ENCODE results near the gene DOCK2.

The DOCK2 gene

DNA sequence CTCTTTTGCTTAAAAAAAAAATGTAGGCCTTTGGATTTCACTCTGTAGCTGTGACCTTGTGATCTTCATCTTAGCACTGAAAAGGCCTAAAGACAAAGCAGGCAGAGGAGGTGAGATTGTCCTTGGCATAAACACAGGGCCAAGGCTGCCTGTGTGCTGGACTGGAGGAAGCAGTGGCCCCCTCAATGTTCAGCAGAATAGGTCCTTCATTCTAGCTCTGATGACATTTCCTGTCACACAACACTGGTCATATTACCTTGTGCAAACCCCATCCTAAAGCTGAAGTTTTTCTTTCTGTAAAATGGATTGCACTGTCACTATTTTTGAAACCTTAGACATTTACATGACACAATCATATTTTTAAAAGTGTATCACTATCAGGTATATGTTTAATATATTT lies 195.8 kb downstream of the DOCK2 start:
- peak; percentile 23 for DNase-seq

DNA sequence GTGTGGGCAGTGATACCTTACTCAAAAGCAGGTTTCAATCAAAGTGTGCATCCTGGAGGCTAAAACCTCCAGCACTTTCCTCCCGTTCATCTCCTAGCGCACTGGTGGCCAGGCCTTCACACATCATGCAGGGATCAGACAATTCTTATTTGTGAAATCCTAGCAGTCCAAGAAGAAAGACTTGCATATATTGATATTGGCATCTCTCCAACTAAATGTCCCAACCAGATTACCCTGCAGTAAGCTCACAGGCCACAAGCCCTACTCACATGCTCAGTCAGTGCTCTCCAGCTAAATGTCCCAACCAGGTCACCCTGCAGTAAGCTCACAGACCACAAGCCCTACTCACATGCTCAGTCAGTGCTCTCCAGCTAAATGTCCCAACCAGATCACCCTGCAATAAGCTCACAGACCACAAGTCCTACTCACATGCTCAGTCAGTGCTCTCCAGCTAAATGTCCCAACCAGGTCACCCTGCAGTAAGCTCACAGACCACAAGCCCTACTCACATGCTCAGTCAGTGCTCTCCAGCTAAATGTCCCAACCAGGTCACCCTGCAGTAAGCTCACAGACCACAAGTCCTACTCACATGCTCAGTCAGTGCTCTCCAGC lies 196.7 kb downstream of the DOCK2 start:
- peak; percentile 43 for DNase-seq

DNA sequence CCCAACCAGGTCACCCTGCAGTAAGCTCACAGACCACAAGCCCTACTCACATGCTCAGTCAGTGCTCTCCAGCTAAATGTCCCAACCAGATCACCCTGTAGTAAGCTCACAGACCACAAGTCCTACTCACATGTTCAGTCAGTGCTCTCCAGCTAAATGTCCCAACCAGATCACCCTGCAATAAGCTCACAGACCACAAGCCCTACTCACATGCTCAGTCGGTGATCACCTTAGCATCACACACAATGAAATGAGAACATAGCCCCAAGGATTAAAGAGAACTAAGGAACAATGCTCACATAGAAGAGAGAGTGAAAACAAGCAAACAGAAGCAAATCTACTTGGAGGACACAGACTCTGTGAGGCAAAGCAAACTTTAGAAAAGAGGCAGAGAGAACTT lies 197.5 kb downstream of the DOCK2 start:
- peak; percentile 28 for DNase-seq

DNA sequence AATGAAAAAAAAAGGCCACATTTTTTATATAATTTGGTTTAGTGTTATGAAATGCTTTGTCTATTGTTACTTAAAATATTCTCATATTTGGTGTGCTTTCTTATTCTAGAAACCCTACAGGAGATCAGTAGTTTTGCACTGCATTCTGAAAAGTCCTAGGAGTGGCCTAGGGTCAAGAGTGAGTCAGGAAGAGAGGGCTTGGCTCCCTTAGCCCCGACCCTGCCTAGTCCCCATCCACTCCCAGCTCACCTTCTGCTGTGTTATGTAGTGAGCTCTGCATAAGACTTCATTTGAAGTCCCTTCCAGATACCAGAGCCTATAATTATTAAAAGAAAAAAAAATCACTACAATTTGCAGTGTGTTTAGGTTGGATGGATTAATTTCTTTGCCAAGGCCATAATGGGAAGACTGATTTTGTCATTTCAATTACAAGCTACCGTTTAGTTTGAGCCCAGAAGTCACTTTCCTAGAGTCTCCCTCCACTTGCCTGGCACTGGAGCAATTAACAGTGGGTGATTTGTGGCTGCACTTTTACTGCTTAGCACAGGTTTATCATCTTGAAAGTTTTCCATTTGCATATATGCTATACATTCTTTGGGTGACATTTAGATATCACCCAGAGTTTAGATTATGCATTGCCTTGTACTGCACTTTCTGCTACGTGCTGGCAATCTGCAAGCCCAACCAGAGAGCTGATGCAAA lies 199.9 kb downstream of the DOCK2 start:
- DNase-seq: no peak

DNA sequence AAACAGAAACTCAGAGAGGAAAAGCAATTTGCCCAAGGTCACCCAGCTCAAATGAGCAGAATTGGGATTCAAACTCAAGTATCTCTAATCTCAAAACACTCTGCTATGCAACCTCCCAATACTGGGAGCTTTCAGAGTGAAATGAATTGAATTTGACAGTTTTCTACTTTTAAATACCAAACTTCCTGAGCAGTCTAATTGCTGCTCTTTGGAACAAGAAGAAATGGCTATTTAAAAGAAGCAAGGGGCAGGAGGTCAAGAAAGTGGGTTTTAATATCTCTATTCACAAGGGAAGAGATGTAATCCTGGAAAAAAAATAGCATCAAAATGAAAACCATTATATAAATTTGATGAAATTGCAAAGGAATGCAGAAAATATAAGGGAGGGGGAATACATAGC lies 200.6 kb downstream of the DOCK2 start:
- no peak for DNase-seq

DNA sequence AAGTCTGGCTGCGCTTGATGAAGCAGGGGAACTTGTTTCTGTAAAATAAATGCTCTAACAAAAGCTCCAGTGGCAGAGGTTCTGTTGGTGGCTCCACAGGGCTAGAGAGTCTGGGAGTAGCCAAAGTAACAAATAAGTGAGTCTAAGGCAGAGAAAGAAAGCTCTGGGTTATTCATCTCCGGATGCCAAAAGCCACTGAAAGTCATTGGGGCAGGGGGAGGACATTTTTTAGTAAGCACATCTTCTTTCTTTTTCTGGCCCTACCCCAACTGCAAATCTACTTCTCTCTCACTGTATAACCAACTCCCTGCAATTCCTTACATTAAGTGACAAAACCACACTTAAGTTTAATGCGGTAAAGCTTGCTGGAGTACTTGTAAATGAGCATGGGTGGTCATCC lies 201.6 kb downstream of the DOCK2 start:
- no peak for DNase-seq

DNA sequence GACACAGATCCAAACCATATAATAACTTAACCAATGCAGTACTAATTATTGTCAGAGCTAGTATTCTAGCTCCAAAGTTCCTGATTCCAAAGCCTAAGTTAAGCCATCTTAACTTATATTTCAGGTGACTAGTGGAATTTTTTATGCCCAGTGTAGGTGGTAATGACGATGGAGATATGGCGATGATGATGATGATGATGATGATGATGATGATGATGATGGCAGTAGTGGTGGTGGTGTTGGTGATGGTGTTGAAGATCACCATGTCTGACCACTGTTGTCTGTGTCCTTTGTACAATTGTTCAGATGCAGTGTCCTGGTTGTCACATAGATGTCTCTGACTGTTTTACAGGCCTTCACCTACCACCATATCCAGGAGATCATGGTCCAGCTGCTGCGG lies 203.3 kb downstream of the DOCK2 start:
- DNase-seq: no peak

DNA sequence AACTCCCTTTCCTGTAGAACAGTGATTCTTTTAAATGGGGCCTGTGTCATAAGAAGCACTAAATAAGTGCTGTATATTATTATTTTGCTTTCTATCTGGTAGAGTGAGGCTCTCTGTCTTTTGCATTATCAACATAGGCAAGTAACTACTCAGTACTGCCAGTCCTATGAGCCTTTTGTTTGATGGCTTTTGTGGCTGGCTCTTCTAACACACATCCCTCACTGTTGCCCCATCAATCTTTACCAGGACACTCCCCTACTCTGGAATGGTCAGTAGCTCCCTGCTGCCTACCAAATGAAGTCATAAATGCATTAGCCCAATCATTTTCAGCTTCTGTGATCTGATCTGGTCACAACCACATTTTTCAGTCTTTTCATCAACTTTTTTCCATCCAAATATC lies 205.6 kb downstream of the DOCK2 start:
- no peak for DNase-seq

DNA sequence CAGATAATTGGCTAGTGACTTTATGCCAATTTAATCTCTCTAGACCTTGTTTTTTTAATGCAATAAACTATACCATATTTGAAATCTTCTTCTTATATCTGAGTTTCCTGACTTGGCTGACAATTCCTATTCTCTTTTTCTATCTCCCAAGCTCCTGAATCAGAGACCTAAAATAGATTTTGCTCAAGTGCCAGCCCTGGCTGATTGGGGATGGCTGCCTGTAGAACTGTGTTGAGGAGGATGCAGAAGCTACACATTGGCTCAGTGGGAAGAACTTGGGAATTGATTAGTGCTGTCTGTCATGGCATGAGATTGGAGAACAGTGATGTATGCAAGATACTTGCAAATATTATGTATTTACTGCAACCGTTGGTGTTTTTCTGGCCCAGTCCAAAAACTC lies 210.4 kb downstream of the DOCK2 start:
- DNase-seq: no peak

DNA sequence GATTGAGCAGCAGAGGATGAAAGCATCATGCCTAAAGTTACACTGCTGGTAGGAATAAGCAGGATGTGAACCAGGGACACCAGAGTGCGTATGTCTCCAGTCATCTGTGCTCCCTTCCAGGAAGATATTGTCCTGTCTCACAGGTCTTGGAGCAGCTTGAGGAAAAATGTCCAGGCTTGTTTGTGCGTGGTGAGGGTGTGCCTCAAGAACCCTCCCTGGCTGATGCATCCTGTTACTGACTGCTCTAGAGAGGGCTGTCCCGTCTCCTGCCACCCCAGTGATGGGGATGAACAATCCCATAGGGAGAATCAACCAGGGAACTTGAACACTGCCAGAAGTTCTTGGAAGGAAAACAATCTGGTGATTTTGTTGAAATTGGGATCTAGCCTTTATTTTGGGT lies 211.2 kb downstream of the DOCK2 start:
- no peak for DNase-seq

DNA sequence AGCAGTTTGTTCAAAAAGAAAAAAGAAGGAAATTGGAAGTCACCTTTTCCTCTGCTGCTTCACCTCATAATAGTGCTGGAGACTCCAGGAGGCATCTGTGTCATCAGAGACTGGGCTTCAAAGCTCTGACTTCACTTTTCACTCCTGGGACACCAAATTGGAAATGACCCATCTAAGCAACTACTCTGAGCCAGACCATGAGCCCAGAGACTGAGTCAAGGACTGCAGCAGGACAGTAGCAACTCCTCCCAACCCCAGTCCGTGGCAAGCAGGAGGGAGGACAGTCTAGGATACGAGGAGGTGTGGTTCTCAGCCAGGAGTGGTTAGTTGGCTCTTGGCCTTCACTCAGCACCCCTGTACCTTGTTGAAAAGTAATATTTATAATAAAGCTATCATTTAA lies 211.7 kb downstream of the DOCK2 start:
- no peak for DNase-seq

DNA sequence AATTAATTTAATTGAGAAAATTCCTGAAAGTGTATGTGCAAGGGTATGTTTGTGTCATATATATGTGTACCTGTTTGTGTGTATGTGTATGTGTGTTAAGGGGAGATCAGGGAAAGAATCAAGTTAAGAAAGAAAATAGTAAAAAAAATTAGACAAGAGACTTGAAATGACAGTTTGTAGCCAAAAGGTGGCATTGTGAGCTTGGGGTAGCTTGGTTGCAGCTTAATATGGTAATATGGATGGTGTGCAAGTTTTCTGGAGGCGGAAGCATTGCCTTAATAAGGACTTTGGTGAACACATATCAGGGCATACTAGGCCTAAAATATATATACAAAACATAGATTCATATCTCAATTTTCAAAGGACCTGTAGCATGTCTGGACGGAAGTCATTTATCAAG lies 213.3 kb downstream of the DOCK2 start:
- DNase-seq: peak; percentile 20

DNA sequence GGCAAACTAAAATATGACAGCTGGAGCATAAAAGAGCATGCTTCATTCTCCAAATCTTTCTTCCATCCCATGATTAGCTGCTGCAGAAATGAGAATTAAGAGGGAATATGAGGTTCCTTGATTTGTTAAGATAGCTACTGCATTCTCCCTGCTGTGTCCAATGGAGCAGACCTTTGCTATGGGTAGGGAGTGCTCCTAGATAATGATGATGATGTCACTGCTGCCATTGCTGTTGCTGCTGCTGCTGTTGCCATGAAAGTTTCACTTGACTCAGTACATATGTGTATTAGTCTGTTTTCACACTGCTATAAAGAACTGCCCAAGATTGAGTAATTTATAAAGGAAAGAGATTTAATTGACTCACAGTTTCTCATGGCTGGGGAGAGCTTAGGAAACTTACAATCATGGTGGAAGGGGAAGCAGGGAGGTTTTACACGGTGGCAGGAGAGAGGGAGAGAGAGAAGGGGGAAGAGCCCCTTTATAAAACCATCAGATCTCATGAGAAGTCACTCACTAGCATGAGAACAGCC lies 214.3 kb downstream of the DOCK2 start:
- DNase-seq: no peak

DNA sequence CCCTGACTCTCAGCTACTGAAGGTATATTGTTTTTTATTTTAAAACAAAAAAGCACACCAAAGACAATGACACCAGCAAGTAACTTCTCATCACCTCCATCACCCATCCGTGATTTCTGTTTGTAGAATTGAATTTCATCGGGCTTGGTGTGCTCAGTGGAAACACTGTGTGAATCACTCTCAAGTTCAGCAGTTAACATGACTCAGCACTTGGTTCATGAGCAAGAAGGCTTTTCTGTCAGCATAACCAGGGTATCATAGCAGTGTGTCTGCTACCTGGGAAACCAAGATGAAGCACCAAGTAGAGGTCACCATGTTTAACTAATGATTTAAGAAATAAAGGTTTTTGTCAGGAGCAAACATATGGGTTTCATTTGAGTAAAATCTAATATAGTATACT lies 219.5 kb downstream of the DOCK2 start:
- peak; percentile 39 for DNase-seq

DNA sequence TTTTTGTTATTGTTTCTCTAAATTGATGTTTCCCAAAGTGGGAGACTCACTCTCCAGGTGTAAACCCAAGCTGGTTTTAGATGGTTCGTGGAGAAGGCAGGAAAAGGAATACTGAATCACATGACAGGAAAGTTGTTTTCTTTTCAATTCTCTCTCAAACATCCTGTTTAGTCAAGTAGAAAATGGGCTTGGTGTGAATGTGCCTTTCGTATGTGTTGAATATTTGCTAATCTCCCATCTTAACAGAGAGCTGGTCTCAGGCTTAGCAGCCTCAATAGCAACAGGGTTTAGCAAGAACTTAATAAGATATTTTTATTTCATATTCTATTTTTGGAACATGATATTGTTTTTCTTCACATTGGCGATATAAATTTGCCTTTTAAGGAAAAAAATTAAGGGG lies 223.5 kb downstream of the DOCK2 start:
- no peak for DNase-seq

DNA sequence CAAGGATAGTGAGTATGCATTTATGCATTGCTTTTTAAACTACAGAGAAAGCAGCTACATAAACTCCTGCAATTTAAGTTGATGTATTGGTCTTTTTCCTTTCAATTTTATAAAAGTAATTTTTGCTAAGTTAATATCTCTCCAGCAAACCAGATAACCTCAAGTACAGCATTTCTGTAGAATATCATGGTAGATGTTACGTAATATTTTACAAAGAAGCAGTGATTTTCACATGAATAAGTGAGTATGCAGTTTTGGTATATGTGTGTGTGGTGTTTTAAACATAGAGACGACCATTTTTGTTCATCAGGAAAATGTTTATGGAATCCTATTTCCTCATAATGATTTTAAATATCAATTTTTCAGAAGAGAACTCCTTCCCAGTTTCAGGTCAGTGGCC lies 224.4 kb downstream of the DOCK2 start:
- no peak for DNase-seq

DNA sequence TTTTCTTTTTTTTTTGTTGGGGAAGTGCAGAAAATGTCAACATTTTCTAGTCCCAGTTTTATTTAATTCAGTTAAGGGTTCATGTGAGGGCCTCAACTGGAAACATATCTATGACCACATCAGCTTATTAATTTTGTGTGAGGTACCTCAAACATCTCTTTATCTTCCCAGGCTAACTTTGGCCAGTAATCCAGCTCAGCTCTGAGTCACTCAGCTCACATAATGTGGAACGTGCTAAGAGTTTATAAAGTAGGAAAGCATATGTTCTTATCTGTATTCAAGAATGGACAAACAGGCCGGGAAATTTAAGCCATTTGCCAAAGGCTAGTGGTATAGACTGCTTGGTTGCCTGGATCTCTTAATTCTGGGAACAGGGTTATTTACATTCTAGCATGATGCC lies 224.9 kb downstream of the DOCK2 start:
- peak; percentile 11 for DNase-seq

DNA sequence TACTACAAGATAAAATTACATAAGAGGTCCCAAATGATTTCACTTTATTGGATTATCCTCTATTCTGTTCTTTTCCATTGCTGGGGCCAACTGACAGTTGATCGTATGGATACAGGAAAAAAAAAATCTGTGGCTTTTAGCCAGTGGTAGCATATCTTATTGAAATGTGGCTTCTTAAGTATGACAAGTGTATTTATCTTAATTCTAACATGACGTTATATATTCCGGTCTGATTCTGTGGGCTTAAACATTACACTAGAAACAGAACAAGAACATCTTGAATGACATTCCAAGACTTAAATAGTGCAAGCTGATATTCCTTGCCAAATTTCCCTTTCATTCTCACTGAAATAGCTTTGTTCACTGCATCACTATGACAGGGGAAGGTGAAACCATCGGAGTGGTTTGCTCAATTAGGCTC lies 225.3 kb downstream of the DOCK2 start:
- no peak for DNase-seq

DNA sequence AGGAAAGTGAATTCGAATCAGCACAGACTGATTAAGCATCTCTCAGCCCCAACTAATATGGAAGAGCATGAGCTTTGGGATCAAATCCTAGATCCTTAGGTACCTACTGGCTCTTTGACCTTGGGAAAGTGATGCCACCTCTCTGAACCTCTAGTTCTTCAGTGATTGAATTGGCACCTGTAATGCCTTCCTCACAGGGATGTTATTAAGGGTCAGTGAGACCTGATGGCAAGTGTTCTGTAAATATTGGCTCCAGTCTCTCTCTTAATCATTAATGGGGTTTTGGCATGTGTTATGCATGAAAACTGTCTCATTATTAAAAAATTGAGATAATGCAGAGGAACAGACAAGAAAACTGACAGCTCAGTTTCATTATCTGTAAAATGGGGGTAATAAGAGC lies 227.4 kb downstream of the DOCK2 start:
- DNase-seq: no peak

DNA sequence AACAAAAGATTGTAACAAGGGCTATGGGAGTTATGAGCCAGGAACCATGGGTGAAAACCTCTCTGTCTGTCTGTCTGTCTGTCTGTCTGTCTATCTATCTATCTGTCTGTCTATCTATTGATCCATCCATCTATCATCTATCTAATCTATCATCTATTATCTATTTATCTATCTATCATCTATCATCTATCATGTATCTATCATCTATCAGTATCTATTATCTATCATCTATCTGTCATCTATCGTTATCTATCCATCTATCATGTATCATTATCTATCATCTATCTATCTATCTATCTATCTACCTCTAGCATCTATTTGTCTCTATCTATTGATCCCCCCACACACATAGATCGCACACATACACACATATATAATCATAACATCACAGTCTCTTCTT lies 230.3 kb downstream of the DOCK2 start:
- no peak for DNase-seq

DNA sequence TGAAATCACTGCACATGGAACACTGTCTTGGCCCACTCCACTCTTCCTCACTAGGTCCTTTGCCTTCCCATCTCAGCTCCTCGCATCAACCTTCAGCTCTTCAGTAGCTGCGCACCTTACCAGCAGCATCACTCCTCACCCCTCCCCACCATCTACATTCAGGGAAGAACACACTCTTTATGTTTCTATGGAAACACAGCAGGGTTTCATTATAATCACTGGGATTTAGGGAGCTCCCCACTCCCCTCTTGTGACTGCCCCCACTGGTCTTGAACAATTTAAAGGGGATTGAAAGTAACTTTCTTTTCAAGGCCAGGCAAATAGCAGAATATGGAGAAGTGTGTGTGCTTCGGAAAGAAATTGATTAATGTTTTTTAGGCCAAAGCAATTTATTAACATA lies 232.0 kb downstream of the DOCK2 start:
- no peak for DNase-seq

DNA sequence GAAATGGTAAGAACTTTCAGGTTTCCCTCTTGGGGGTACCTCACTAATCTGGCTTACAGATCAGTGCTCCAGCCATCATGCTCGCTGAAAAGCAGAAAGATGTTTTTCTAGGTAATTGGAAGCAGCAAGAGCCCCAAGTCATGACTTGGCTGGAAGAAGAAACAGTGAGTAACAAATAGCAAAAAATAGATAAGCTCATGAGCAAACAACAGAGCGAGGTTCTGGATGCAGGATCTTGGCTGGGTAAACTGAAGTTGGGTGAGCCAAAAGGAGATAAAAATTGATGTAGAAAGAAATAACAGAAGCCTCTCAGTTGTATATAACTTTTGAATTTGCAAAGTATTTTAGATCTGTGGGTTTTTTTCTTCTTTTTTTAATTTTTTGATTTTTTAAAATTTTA lies 233.1 kb downstream of the DOCK2 start:
- no peak for DNase-seq

DNA sequence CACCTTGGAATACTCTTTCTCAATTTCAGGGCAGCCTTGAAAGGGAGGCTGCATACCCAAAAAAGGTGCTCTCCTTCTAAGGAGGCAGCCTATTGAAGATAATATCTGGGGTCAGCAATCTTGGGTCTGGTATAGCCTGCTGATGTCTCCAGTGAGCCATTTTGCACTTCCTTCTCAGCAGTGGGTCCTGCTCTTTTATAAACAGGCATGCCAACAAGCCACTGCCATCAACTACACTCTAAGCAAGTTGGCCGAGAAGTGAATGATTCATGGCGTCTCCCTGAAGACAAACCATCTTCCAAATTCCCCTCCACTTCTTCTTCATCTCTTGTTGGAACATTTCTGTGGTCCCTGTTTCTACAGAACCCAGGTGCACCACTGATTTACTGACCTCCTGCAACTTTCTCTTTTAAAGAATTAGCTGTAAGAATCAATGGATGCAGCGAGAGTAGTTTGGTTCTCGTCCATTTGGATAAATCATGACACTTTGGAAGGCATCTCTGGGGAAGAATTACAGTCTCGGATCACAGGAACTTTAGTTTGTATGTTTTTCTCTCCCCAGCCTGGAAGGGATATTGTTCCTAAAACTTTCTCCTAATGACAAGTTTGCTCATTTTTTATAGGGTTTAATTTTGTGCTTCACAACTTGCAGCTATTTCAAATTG lies 234.9 kb downstream of the DOCK2 start:
- no peak for DNase-seq

DNA sequence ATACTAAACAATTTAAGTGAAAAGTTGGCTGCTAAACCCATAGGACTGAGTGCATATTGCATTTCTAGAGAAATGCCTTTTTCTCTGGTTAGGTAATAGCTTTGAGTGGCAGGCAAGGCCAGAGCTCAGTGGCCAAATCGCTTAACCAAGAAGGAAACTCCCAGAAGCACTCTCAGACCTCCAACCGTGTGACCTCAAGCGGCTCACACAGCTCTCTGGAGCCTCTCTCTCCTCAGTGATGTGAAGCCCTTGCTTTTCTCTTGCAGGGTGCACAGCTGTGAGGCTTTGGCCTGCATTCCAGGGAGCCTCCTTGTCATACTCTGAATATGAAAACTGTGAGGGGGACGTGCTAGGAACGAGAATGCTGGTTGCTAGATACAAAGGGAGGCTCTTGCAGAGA lies 236.6 kb downstream of the DOCK2 start:
- DNase-seq: no peak

Data from OCI-M1 (cell line).